Psoas muscle (tissue), 8 donors: ENCODE data around the gene ITPK1. TPM values are rescaled to one million over a fixed set of nuclear protein-coding genes. Genes with fewer than 3 reads are reported as not detected.

ENCODE experiments used
- ATAC-seq, 4 donors: fragments of 200-7000 bp; cut with Tn5 transposase; one replicate each; pipeline ENCODE4 v1.9.1; 2020; ENCODE audit warnings: moderate library complexity in 3 of 4, mild to moderate bottlenecking in 2 of 4
- DNase-seq, 2 donors: peaks; one replicate each; pipeline ENCODE4 v3.0.0-alpha.2; 2020
- H3K27ac ChIP-seq: fragments of 200-600 bp; one replicate; pipeline ENCODE4 v1.8.0; 2022
- H3K27me3 ChIP-seq, 3 donors: fragments of 200-600 bp in 1 of 3; one replicate each; pipeline versions ENCODE4 v1.6.1 to v1.8.0; 2013 to 2022; ENCODE audit warnings: low read length in 2 of 3, mild to moderate bottlenecking in 2 of 3, moderate library complexity in 1 of 3; ENCODE audit not compliant: insufficient read depth in 3 of 3
- H3K36me3 ChIP-seq, 2 donors: fragments of 200-600 bp in 1 of 2; one replicate each; pipeline versions ENCODE4 v1.6.1 to v1.8.0; 2013 to 2022; ENCODE audit warnings: low read depth in 1 of 2, mild to moderate bottlenecking in 1 of 2, moderate library complexity in 1 of 2; ENCODE audit not compliant: insufficient read depth in 1 of 2
- H3K4me1 ChIP-seq: fragments of 200-600 bp; one replicate; pipeline ENCODE4 v1.8.0; 2022
- H3K4me3 ChIP-seq: fragments of 200-600 bp; one replicate; pipeline ENCODE4 v1.8.0; 2022; ENCODE audit warnings: mild to moderate bottlenecking
- H3K9me3 ChIP-seq: fragments of 200-600 bp; one replicate; pipeline ENCODE4 v1.8.0; 2022
- CTCF ChIP-seq: fragments of 200-600 bp; IDR thresholded peaks from one replicate; pipeline ENCODE4 v1.8.0; 2022; ENCODE audit warnings: antibody characterized with exemption
- WGBS, 3 donors: extraction: QIAGEN DNeasy Blood & Tissue Kit; methylation state at CpG; one replicate each; pipeline versions ENCODE4 v1.1.6 to v1.1.7; 2013; 5-methylcytosine and 5-hydroxymethylcytosine counted together
- intact Hi-C, 2 donors: fragments of 100-400 bp; cut with DNase I; formaldehyde crosslinking; loops; one replicate each; pipeline versions ENCODE4 v1.11.0 to v1.14.2; 2022
- polyA plus RNA-seq, 3 donors: library from polyadenylated mRNA; stranded (reverse); fragments of 200-250 nt; gene quantifications; one replicate each; pipeline ENCODE4 v1.2.3, GENCODE V29; 2013
- total RNA-seq, 4 donors: library from RNA; stranded (reverse); fragmentation: NEBNext Ultra II Directional in 2 of 4; extraction: Animal tissue kit (Norgen Biotek cat#: 25700) in 2 of 4; gene quantifications; one replicate each; pipeline versions ENCODE4 v1.2.1 to v1.2.4, GENCODE V29; 2021 to 2023
- donor health status: healthy with polysubstance abuse.
- donor health status: DM: no; HTN: no; CAD: no; lungs with moderate emphysema.
- donor health status: Bipolar disorder and iron deficiency.
- donor health status: healthy.
- donor health status: DM: yes; HTN: yes; CAD: no.
- donor health status: DM: no; HTN: no; CAD: no.
- donor health status: DM: no; HTN: no; CAD: no.
- donor health status: DM: yes; HTN: yes; CAD: no.

Gene ITPK1
- total and polyA plus RNA-seq, 7 donors = 30.0 to 61.1 (median 42.7) TPM

GRCh38 chr14:93083917-93084316, 31.8 kb downstream of the ITPK1 start:
- no peak for TF ChIP-seq CTCF
- ATAC-seq = no peak
- H3K27ac ChIP-seq = no peak overlapping the region

DNA sequence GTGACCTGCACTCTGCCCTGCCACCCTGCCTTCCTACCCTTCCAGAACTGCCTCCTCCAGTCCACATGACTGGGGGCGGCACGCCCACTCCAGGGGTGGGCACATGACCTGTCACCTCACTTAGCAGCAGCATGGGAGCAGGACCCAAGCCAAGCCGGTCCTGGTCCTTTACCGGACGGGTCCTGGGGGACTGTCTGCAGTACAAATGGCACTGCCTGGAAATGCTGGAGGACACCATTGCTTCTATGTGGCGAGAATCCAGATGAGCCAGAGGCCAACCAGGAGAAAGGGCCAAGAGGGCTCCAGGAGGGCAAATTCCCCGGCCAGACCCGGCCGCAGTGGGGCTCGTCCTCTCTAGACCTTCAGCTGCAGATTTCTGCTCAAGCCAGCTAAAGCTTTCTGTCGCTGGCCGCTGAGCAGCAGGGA, 33.1 kb downstream of the ITPK1 start:
- ATAC-seq = peak in 2 of 4 donors; percentile 21 to 49
- WGBS, 3 donors = 35 to 47% (median 36%) methylated on average over 12 of the region's 12 CpGs
- Histone ChIP-seq H3K27me3 (no peaks in the 10 kb centered on the region), H3K27ac (peak overlapping the region; percentile 16), H3K36me3 (no peaks in the 10 kb centered on the region), H3K9me3 (no peaks in the 10 kb centered on the region), H3K4me1 (peaks cover 12% of the 10 kb centered on the region), H3K4me3 (no peak overlapping the region)
- DNase-seq = no peak
- no peak for TF ChIP-seq CTCF
- intact Hi-C loops = no loop called here

More at GRCh38 chr14:93083917-93084316, 31.8 kb downstream of the ITPK1 start:
- H3K27me3 ChIP-seq = no peaks in the 10 kb centered on the region
- WGBS, 3 donors = 75 to 85% (median 84%) methylated on average over 9 of the region's 9 CpGs
- H3K36me3 ChIP-seq = no peaks in the 10 kb centered on the region
- intact Hi-C loops = no loop called here
- no peak overlapping the region for H3K4me3 ChIP-seq
- DNase-seq = no peak
- H3K4me1 ChIP-seq = peaks cover 12% of the 10 kb centered on the region
- H3K9me3 ChIP-seq = no peaks in the 10 kb centered on the region

GRCh38 chr14:93081876-93082570, 33.7 kb downstream of the ITPK1 start:
- no peak for TF ChIP-seq CTCF
- DNase-seq (no peak), ATAC-seq (peak in 3 of 4 donors; percentile 28 to 50 (median 40))
- H3K27ac ChIP-seq = peak overlapping the region; percentile 16
- intact Hi-C loops = no loop called here
- H3K9me3 ChIP-seq = no peaks in the 10 kb centered on the region
- no peak overlapping the region for H3K4me3 ChIP-seq
- WGBS, 3 donors = 60 to 85% (median 75%) methylated on average over 14 of the region's 14 CpGs
- H3K36me3 ChIP-seq = no peaks in the 10 kb centered on the region
- no peaks in the 10 kb centered on the region for H3K27me3 ChIP-seq
- peaks cover 12% of the 10 kb centered on the region for H3K4me1 ChIP-seq

DNA sequence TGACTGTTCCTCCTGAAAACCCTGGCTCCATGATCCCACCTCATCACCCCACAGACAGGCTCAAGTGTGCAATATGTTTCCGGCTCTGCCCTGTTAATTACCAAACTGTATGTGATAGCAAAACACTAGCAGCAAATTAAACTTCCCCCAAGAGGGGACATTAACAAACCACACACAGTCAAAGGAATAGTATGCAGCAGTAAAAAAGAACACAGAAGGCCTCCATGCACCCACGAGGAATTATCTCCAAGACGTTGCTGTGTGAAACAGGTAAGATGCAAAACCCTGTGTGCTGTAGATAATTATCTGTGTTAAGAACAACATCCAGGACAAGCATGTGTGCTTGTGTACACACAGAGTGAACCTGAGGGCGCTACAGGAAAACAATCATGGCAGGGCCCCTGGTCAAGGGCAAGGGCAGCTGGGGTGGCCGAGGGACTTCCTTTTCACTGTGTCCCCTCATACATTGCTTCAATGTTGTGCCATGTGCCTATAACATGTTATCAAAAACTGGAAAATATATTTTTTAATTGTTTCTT, 35.8 kb downstream of the ITPK1 start:
- WGBS, 3 donors = 95 to 97% (median 96%) methylated on average over 5 of the region's 5 CpGs
- intact Hi-C loops = no loop called here
- no peak overlapping the region for H3K27ac ChIP-seq
- H3K9me3 ChIP-seq = no peaks in the 10 kb centered on the region
- DNase-seq (no peak), ATAC-seq (no peak)
- H3K4me3 ChIP-seq = no peak overlapping the region
- H3K36me3 ChIP-seq = no peaks in the 10 kb centered on the region
- TF ChIP-seq CTCF = no peak
- H3K4me1 ChIP-seq = peaks cover 5% of the 10 kb centered on the region
- no peaks in the 10 kb centered on the region for H3K27me3 ChIP-seq
